Measurements from ENCODE around the gene SLC30A7.
A peak's percentile ranks its signal among the peaks of the same experiment; 100 is the strongest.
"Not testable (repeated sequence)": the region's sequence is repeated elsewhere in the genome, so short reads cannot be mapped to it uniquely, and the experiment has no call there.

The SLC30A7 gene

GRCh38 chr1:100928128-100928527, 32.2 kb downstream of the SLC30A7 start:
- in situ Hi-C loops (cut with MboI; ENCODE audit: low sequenced_read_pairs, unreplicated experiment): no loop called here
- no peak for DNase-seq (ENCODE audit: low spot score)
- peak; percentile 18 for TF ChIP-seq CTCF (IDR thresholded peaks at IDR 0.05; ENCODE audit: borderline replicate concordance, control extremely low read depth, extremely low read depth, insufficient read depth, missing control alignments)

GRCh38 chr1:100930494-100930893, 34.6 kb downstream of the SLC30A7 start:
- in situ Hi-C loops (cut with MboI; ENCODE audit: low sequenced_read_pairs, unreplicated experiment): no loop called here
- no peak for DNase-seq (ENCODE audit: low spot score)
- no peak for TF ChIP-seq CTCF (IDR thresholded peaks at IDR 0.05; ENCODE audit: borderline replicate concordance, control extremely low read depth, extremely low read depth, insufficient read depth, missing control alignments)

- TF ChIP-seq CTCF (IDR thresholded peaks at IDR 0.05; ENCODE audit: borderline replicate concordance, control extremely low read depth, extremely low read depth, insufficient read depth, missing control alignments): no peak
- in situ Hi-C loops (cut with MboI; ENCODE audit: low sequenced_read_pairs, unreplicated experiment): no loop called here
- DNase-seq (ENCODE audit: low spot score): no peak
These were observed 35.8 kb downstream of the SLC30A7 start for GRCh38 chr1:100931716-100932115.

- in situ Hi-C loops (cut with MboI; ENCODE audit: low sequenced_read_pairs, unreplicated experiment): not testable (repeated sequence)
These were observed 37.7 kb downstream of the SLC30A7 start for GRCh38 chr1:100933555-100933954.

GRCh38 chr1:100936194-100936967, 40.5 kb downstream of the SLC30A7 start:
- DNase-seq (ENCODE audit: low spot score): no peak
- TF ChIP-seq CTCF (IDR thresholded peaks at IDR 0.05; ENCODE audit: borderline replicate concordance, control extremely low read depth, extremely low read depth, insufficient read depth, missing control alignments): no peak
- in situ Hi-C loops (cut with MboI; ENCODE audit: low sequenced_read_pairs, unreplicated experiment): no loop called here

More at GRCh38 chr1:100933555-100933954, 37.7 kb downstream of the SLC30A7 start:
- not testable (repeated sequence) for DNase-seq (ENCODE audit: low spot score)

GRCh38 chr1:100941098-100941527, 45.2 kb downstream of the SLC30A7 start:
- no peak for TF ChIP-seq CTCF (IDR thresholded peaks at IDR 0.05; ENCODE audit: borderline replicate concordance, control extremely low read depth, extremely low read depth, insufficient read depth, missing control alignments)
- no peak for DNase-seq (ENCODE audit: low spot score)
- in situ Hi-C loops (cut with MboI; ENCODE audit: low sequenced_read_pairs, unreplicated experiment): no loop called here

GRCh38 chr1:100941580-100942216, 45.8 kb downstream of the SLC30A7 start:
- DNase-seq (ENCODE audit: low spot score): no peak
- in situ Hi-C loops (cut with MboI; ENCODE audit: low sequenced_read_pairs, unreplicated experiment): no loop called here
- no peak for TF ChIP-seq CTCF (IDR thresholded peaks at IDR 0.05; ENCODE audit: borderline replicate concordance, control extremely low read depth, extremely low read depth, insufficient read depth, missing control alignments)
